Measurements from ENCODE around the gene SH2D4B. TPM values are rescaled to one million over a fixed set of nuclear protein-coding genes. Genes with fewer than 3 reads are reported as not detected.

Gene SH2D4B
- total RNA-seq, 1 donor from 2014 or later: 0.17 TPM

- intact Hi-C loops (cut with micrococcal nuclease): no loop called here
Observed at GRCh38 chr10:80582286-80582960, 44.7 kb downstream of the SH2D4B start.

- intact Hi-C loops (cut with micrococcal nuclease): no loop called here
Observed at GRCh38 chr10:80583685-80584084, 46.0 kb downstream of the SH2D4B start.

- intact Hi-C loops (cut with micrococcal nuclease): no loop called here
Observed at GRCh38 chr10:80585812-80586211, 48.1 kb downstream of the SH2D4B start.

- intact Hi-C loops (cut with micrococcal nuclease): no loop called here
Observed at GRCh38 chr10:80588546-80588945, 50.8 kb downstream of the SH2D4B start.

GRCh38 chr10:80589726-80590373, 52.1 kb downstream of the SH2D4B start:
- intact Hi-C loops (cut with micrococcal nuclease): no loop called here

GRCh38 chr10:80590585-80591125, 53.0 kb downstream of the SH2D4B start:
- intact Hi-C loops (cut with micrococcal nuclease): no loop called here

GRCh38 chr10:80596391-80597257, 58.9 kb downstream of the SH2D4B start:
- intact Hi-C loops (cut with micrococcal nuclease): loop anchor here (1.0 to 5.0 kb wide), 2 partner anchors 59 to 152 kb away; partner anchors contain the start of gene SH2D4B

GRCh38 chr10:80598084-80598798, 60.5 kb downstream of the SH2D4B start:
- intact Hi-C loops (cut with micrococcal nuclease): loop anchor here (5.0 kb wide), 1 partner anchor 61 kb away; the partner anchor contains the start of gene SH2D4B

GRCh38 chr10:80598951-80599350, 61.2 kb downstream of the SH2D4B start:
- intact Hi-C loops (cut with micrococcal nuclease): loop anchor here (1.0 to 5.0 kb wide), 2 partner anchors 62 to 221 kb away; partner anchors contain the start of gene SH2D4B

GRCh38 chr10:80599424-80599847, 61.7 kb downstream of the SH2D4B start:
- intact Hi-C loops (cut with micrococcal nuclease): loop anchor here (1.0 to 5.0 kb wide), 2 partner anchors 62 to 221 kb away; partner anchors contain the start of gene SH2D4B

- intact Hi-C loops (cut with micrococcal nuclease): no loop called here
Observed at GRCh38 chr10:80600256-80600655, 62.6 kb downstream of the SH2D4B start.

- intact Hi-C loops (cut with micrococcal nuclease): no loop called here
Observed at GRCh38 chr10:80602881-80603280, 65.2 kb downstream of the SH2D4B start.

- intact Hi-C loops (cut with micrococcal nuclease): no loop called here
Observed at GRCh38 chr10:80603516-80603915, 65.8 kb downstream of the SH2D4B start.

GRCh38 chr10:80608706-80609105, 71.0 kb downstream of the SH2D4B start:
- intact Hi-C loops (cut with micrococcal nuclease): no loop called here

- intact Hi-C loops (cut with micrococcal nuclease): no loop called here
Observed at GRCh38 chr10:80609331-80609730, 71.6 kb downstream of the SH2D4B start.

- intact Hi-C loops (cut with micrococcal nuclease): no loop called here
Observed at GRCh38 chr10:80611481-80612185, 73.9 kb downstream of the SH2D4B start.

GRCh38 chr10:80612261-80612660, 74.6 kb downstream of the SH2D4B start:
- intact Hi-C loops (cut with micrococcal nuclease): no loop called here

- intact Hi-C loops (cut with micrococcal nuclease): no loop called here
Observed at GRCh38 chr10:80613466-80614170, 75.9 kb downstream of the SH2D4B start.
